Panc1 (cell line): ENCODE results near the gene CYSTM1. TPM values are rescaled to one million over a fixed set of nuclear protein-coding genes. Genes with fewer than 3 reads are reported as not detected.

Source experiments
- ATAC-seq: fragments of 200-7000 bp; cut with Tn5 transposase; 2 replicates; pipeline ENCODE4 v1.9.1; 2020; ENCODE audit warnings: mild to moderate bottlenecking, moderate library complexity
- BruUV-seq: library from RNA; stranded (reverse); fragments of 400-500 nt; replicated peaks from 2 replicates; lab custom pipeline; 2021; lab: Mats Ljungman, UMichigan
- CTCF ChIA-PET: fragments of 300-600 bp; sonication (Branson Sonifier 250); formaldehyde crosslinking; loops from one replicate; lab custom pipeline; 2022; ENCODE audit warnings: antibody characterized with exemption; lab: Charles Lee
- POLR2A ChIA-PET: fragments of 300-600 bp; sonication (Branson Sonifier 250); formaldehyde crosslinking; loops from one replicate; lab custom pipeline; 2022; ENCODE audit warnings: antibody characterized with exemption; lab: Charles Lee
- DNase-seq: peaks from one replicate; pipeline ENCODE4 v3.0.0-alpha.2; 2010; ENCODE audit warnings: low read depth, low spot score
- H3K27ac ChIP-seq: 2 replicates; pipeline ENCODE4 v1.5.1; 2011; ENCODE audit warnings: mild to moderate bottlenecking, low read length, inconsistent platforms
- H3K27me3 ChIP-seq: fragments of 200-500 bp; sonication (Bioruptor generic); 2 replicates; pipeline ENCODE4 v1.6.0; 2014; ENCODE audit warnings: low read length, inconsistent platforms; ENCODE audit not compliant: control insufficient read depth, insufficient read depth
- H3K36me3 ChIP-seq: fragments of 200-500 bp; sonication (Bioruptor generic); 2 replicates; pipeline ENCODE4 v1.5.1; 2014; ENCODE audit warnings: inconsistent platforms, mild to moderate bottlenecking, low read length, moderate library complexity; ENCODE audit not compliant: control insufficient read depth, insufficient read depth
- H3K4me1 ChIP-seq: 2 replicates; pipeline ENCODE4 v1.5.1; 2011; ENCODE audit warnings: inconsistent platforms, mild to moderate bottlenecking, low read length, moderate library complexity; ENCODE audit not compliant: control insufficient read depth, insufficient read depth
- H3K4me3 ChIP-seq, 2 experiments: 2 replicates each; pipeline ENCODE4 v1.5.1; 2011 to 2012; ENCODE audit warnings: low read depth in 2 of 2, low read length in 2 of 2, mild to moderate bottlenecking in 2 of 2, inconsistent platforms in 1 of 2, moderate library complexity in 1 of 2
- H3K9me3 ChIP-seq: fragments of 200-500 bp; sonication (Bioruptor generic); 2 replicates; pipeline ENCODE4 v1.5.1; 2014; ENCODE audit warnings: low read depth, mild to moderate bottlenecking, inconsistent platforms, low read length, moderate library complexity; ENCODE audit not compliant: control insufficient read depth, insufficient read depth
- POLR2AphosphoS5 ChIP-seq: IDR thresholded peaks from 2 replicates; pipeline ENCODE4 v1.6.1; 2012; ENCODE audit warnings: mild to moderate bottlenecking, low read depth, low read length, moderate library complexity
- SIN3A ChIP-seq: IDR thresholded peaks from 2 replicates; pipeline ENCODE4 v1.6.1; 2012; ENCODE audit warnings: low read depth, mild to moderate bottlenecking, low read length, moderate library complexity, borderline replicate concordance; ENCODE audit not compliant: insufficient read depth
- TCF7L2 ChIP-seq: IDR thresholded peaks from 2 replicates; pipeline ENCODE4 v1.6.1; 2011; ENCODE audit warnings: mild to moderate bottlenecking, low read depth, low read length, inconsistent platforms
- in situ Hi-C: cut with HindIII; loops from 2 replicates; pipeline ENCODE4 v1.10.0; 2016; ENCODE audit warnings: low sequenced_read_pairs, low pct_unique_long_range_greater_than_20kb
- intact Hi-C: fragments of 100-400 bp; cut with micrococcal nuclease; formaldehyde crosslinking; loops from one replicate; pipeline ENCODE4 v1.10.0; 2022; ENCODE audit not compliant: unreplicated experiment
- total RNA-seq: library from RNA; stranded (reverse); gene quantifications from one replicate; pipeline ENCODE4 v1.2.1, GENCODE V29; 2021; ENCODE audit not compliant: unreplicated experiment
- TF ChIP-seq, protein P1 (sequence below): fragments of 450-650 bp; IDR thresholded peaks from 2 replicates; pipeline ENCODE4 v1.5.1; 2017; ENCODE audit warnings: mild to moderate bottlenecking
- TF ChIP-seq, protein P2 (sequence below), 2 experiments: IDR thresholded peaks; 2 replicates each; pipeline ENCODE4 v1.6.1; 2011 to 2012; ENCODE audit warnings: low read depth in 2 of 2, control low read depth in 1 of 2, low read length in 1 of 2, mild to moderate bottlenecking in 1 of 2, moderate library complexity in 1 of 2; ENCODE audit not compliant: insufficient read depth in 1 of 2

Gene CYSTM1
- total RNA-seq, 1 experiment from 2014 or later, result 126 TPM

DNA sequence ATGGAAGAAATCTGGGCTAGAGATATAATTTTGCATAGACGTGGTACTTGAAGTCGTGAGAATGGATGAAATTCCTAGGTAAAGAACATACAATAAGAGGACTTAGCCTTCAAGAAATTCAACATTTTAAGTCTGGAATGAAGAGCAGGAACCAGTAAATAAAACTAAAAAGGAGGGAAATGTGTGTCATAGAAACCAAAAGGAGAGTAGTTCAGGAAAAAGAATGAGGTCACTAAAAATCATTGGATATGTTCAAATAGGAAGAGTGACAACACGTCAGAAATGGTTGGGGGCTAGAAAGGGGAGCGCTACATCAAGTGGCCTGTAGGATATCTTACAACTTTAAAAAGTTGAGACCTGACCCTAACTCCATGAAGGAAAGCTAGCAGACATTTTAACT, 83.9 kb downstream of the CYSTM1 start:
- no peaks in the 10 kb centered on the region for H3K27me3 ChIP-seq
- POLR2A ChIA-PET, result no interaction called here
- H3K27ac ChIP-seq, result no peak overlapping the region
- no peaks in the 10 kb centered on the region for H3K9me3 ChIP-seq
- BruUV-seq, result no TSS peak
- no peaks in the 10 kb centered on the region for H3K36me3 ChIP-seq
- intact Hi-C loops, result no loop called here
- ATAC-seq, result no peak
- TF ChIP-seq, protein P1, sequence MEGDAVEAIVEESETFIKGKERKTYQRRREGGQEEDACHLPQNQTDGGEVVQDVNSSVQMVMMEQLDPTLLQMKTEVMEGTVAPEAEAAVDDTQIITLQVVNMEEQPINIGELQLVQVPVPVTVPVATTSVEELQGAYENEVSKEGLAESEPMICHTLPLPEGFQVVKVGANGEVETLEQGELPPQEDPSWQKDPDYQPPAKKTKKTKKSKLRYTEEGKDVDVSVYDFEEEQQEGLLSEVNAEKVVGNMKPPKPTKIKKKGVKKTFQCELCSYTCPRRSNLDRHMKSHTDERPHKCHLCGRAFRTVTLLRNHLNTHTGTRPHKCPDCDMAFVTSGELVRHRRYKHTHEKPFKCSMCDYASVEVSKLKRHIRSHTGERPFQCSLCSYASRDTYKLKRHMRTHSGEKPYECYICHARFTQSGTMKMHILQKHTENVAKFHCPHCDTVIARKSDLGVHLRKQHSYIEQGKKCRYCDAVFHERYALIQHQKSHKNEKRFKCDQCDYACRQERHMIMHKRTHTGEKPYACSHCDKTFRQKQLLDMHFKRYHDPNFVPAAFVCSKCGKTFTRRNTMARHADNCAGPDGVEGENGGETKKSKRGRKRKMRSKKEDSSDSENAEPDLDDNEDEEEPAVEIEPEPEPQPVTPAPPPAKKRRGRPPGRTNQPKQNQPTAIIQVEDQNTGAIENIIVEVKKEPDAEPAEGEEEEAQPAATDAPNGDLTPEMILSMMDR, result no peak
- TF ChIP-seq TCF7L2, result no peak
- no peak for TF ChIP-seq POLR2AphosphoS5
- peaks cover 20% of the 10 kb centered on the region for H3K4me1 ChIP-seq
- CTCF ChIA-PET, result no interaction called here
- H3K4me3 ChIP-seq, result no peak overlapping the region
- in situ Hi-C loops, result no loop called here
- DNase-seq, result no peak

- no peak for DNase-seq
- intact Hi-C loops (no loop called here), in situ Hi-C loops (no loop called here)
- H3K27me3 ChIP-seq, result no peaks in the 10 kb centered on the region
- H3K27ac ChIP-seq, result no peak overlapping the region
- H3K4me1 ChIP-seq, result peaks cover 20% of the 10 kb centered on the region
- no peak for ATAC-seq
- H3K9me3 ChIP-seq, result no peaks in the 10 kb centered on the region
- H3K36me3 ChIP-seq, result no peaks in the 10 kb centered on the region
- TF ChIP-seq TCF7L2, result no peak
- TF ChIP-seq POLR2AphosphoS5, result no peak
- no peak for TF ChIP-seq SIN3A
- TF ChIP-seq, protein P2, sequence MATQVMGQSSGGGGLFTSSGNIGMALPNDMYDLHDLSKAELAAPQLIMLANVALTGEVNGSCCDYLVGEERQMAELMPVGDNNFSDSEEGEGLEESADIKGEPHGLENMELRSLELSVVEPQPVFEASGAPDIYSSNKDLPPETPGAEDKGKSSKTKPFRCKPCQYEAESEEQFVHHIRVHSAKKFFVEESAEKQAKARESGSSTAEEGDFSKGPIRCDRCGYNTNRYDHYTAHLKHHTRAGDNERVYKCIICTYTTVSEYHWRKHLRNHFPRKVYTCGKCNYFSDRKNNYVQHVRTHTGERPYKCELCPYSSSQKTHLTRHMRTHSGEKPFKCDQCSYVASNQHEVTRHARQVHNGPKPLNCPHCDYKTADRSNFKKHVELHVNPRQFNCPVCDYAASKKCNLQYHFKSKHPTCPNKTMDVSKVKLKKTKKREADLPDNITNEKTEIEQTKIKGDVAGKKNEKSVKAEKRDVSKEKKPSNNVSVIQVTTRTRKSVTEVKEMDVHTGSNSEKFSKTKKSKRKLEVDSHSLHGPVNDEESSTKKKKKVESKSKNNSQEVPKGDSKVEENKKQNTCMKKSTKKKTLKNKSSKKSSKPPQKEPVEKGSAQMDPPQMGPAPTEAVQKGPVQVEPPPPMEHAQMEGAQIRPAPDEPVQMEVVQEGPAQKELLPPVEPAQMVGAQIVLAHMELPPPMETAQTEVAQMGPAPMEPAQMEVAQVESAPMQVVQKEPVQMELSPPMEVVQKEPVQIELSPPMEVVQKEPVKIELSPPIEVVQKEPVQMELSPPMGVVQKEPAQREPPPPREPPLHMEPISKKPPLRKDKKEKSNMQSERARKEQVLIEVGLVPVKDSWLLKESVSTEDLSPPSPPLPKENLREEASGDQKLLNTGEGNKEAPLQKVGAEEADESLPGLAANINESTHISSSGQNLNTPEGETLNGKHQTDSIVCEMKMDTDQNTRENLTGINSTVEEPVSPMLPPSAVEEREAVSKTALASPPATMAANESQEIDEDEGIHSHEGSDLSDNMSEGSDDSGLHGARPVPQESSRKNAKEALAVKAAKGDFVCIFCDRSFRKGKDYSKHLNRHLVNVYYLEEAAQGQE (IDR thresholded peaks at IDR 0.05; ENCODE audit: insufficient read depth in 1 of 2, low read depth in 2 of 2, low read length in 1 of 2), result no peak
- TF ChIP-seq, protein P1, result no peak
- H3K4me3 ChIP-seq, result no peak overlapping the region
- ChIA-PET POLR2A (no interaction called here), CTCF (interaction anchor here (0.6 kb wide), 1 partner anchor 15 kb away, joined by 12 read pairs; no protein-coding TSS in a partner anchor)
- BruUV-seq, result no TSS peak
Observed at GRCh38 chr5:140259500-140259899, 84.5 kb downstream of the CYSTM1 start.
